OCI-LY1 (cell line): Measurements from ENCODE around the gene ADA.

Experiments used
- H2AFZ ChIP-seq: fragments of 200-600 bp; sonication (generic), shearing (Covaris generic); 2 replicates; pipeline ENCODE4 v1.6.0; 2014; ENCODE audit warnings: antibody characterized with exemption, mild to moderate bottlenecking, low read length
- H3F3A ChIP-seq: fragments of 200-600 bp; sonication (generic), shearing (Covaris generic); 2 replicates; pipeline ENCODE4 v1.6.0; 2014; ENCODE audit warnings: mild to moderate bottlenecking, antibody characterized with exemption, low read length, moderate library complexity; ENCODE audit not compliant: insufficient read depth
- H3K27ac ChIP-seq: fragments of 200-600 bp; sonication (generic); 2 replicates; pipeline ENCODE4 v1.5.1; 2014; ENCODE audit warnings: low read length, mixed run types, mild to moderate bottlenecking, low read depth; ENCODE audit not compliant: poor library complexity, severe bottlenecking
- H3K27me3 ChIP-seq: fragments of 200-600 bp; sonication (generic); 2 replicates; pipeline ENCODE4 v1.6.0; 2014; ENCODE audit warnings: antibody characterized with exemption, mild to moderate bottlenecking, low read length, moderate library complexity; ENCODE audit not compliant: insufficient read depth
- H3K36me3 ChIP-seq: fragments of 200-600 bp; sonication (generic); 2 replicates; pipeline ENCODE4 v1.6.1; 2014; ENCODE audit warnings: mild to moderate bottlenecking, antibody characterized with exemption, low read length, moderate library complexity, mixed read lengths; ENCODE audit not compliant: insufficient read depth
- H3K4me1 ChIP-seq: fragments of 200-600 bp; sonication (generic); 2 replicates; pipeline ENCODE4 v1.5.1; 2014; ENCODE audit warnings: mild to moderate bottlenecking, low read length, moderate library complexity; ENCODE audit not compliant: insufficient read depth, severe bottlenecking
- H3K4me2 ChIP-seq: fragments of 200-600 bp; sonication (generic), shearing (Covaris generic); 2 replicates; pipeline ENCODE4 v1.6.1; 2014; ENCODE audit warnings: low read length
- H3K4me3 ChIP-seq: fragments of 200-600 bp; sonication (generic); 2 replicates; pipeline ENCODE4 v1.5.1; 2014; ENCODE audit warnings: low read length, low read depth, mild to moderate bottlenecking, mixed read lengths; ENCODE audit not compliant: poor library complexity, severe bottlenecking
- H3K79me2 ChIP-seq: fragments of 200-600 bp; shearing (Covaris generic); 2 replicates; pipeline ENCODE4 v1.6.1; 2016; ENCODE audit warnings: mixed run types, low read length, mixed read lengths; ENCODE audit not compliant: insufficient read depth
- H3K9ac ChIP-seq: fragments of 200-600 bp; sonication (generic), shearing (Covaris generic); 2 replicates; pipeline ENCODE4 v1.6.1; 2014; ENCODE audit warnings: mild to moderate bottlenecking, low read length, mixed read lengths
- H3K9me2 ChIP-seq: fragments of 200-600 bp; sonication (generic), shearing (Covaris generic); 2 replicates; pipeline ENCODE4 v1.6.1; 2014; ENCODE audit warnings: low read depth, mild to moderate bottlenecking, low read length, mixed read lengths
- H3K9me3 ChIP-seq: fragments of 200-600 bp; shearing (Covaris generic); 2 replicates; pipeline ENCODE4 v1.6.1; 2014; ENCODE audit warnings: low read length, mixed read lengths
- H4K20me1 ChIP-seq: fragments of 200-600 bp; sonication (generic), shearing (Covaris generic); 2 replicates; pipeline ENCODE4 v1.6.0; 2016; ENCODE audit warnings: mild to moderate bottlenecking, low read length; ENCODE audit not compliant: insufficient read depth
- CTCF ChIP-seq: fragments of 200-600 bp; sonication (generic), shearing (Covaris generic); IDR thresholded peaks from 2 replicates; pipeline ENCODE4 v1.5.1; 2017; ENCODE audit warnings: mild to moderate bottlenecking, antibody characterized with exemption, low read length, moderate library complexity, mixed read lengths
- EZH2 ChIP-seq: fragments of 200-600 bp; sonication (generic), shearing (Covaris generic); IDR thresholded peaks from 2 replicates; pipeline ENCODE4 v1.8.0; 2017; ENCODE audit warnings: borderline replicate concordance, mixed run types, mild to moderate bottlenecking, antibody characterized with exemption, low read length, moderate library complexity, mixed read lengths

Gene ADA

GRCh38 chr20:44571362-44571988, 80.0 kb downstream of the ADA start:
- H4K20me1 ChIP-seq: no peaks in the 10 kb centered on the region
- H3K9me3 ChIP-seq: no peaks in the 10 kb centered on the region
- no peaks in the 10 kb centered on the region for H3K36me3 ChIP-seq
- no peak for TF ChIP-seq EZH2
- TF ChIP-seq CTCF: no peak
- no peak overlapping the region for H3K4me3 ChIP-seq
- H3K4me1 ChIP-seq: peaks cover 47% of the 10 kb centered on the region
- no peak overlapping the region for H3K4me2 ChIP-seq
- no peaks in the 10 kb centered on the region for H3F3A ChIP-seq
- no peaks in the 10 kb centered on the region for H3K9me2 ChIP-seq
- H3K79me2 ChIP-seq: no peaks in the 10 kb centered on the region
- no peaks in the 10 kb centered on the region for H3K27me3 ChIP-seq
- no peak overlapping the region for H3K9ac ChIP-seq
- H2AFZ ChIP-seq: no peak overlapping the region
- H3K27ac ChIP-seq: peak overlapping the region; percentile 44

- no peak for TF ChIP-seq EZH2
- TF ChIP-seq CTCF: peak; percentile 24; the same call in 1 of the 2 replicates
- Histone ChIP-seq H3K4me2 (no peak overlapping the region), H3K9me3 (no peaks in the 10 kb centered on the region), H4K20me1 (no peaks in the 10 kb centered on the region), H3K36me3 (no peaks in the 10 kb centered on the region), H3K27ac (no peak overlapping the region), H3F3A (no peaks in the 10 kb centered on the region), H3K9ac (no peak overlapping the region), H3K79me2 (no peaks in the 10 kb centered on the region), H3K9me2 (no peaks in the 10 kb centered on the region), H3K27me3 (no peaks in the 10 kb centered on the region), H2AFZ (no peak overlapping the region), H3K4me1 (peaks cover 36% of the 10 kb centered on the region), H3K4me3 (no peak overlapping the region)
Measured at GRCh38 chr20:44570367-44570766, 81.1 kb downstream of the ADA start.
